Coronary artery (tissue), 2 donors: ENCODE measurements around the gene BCAR3.
"Not testable (repeated sequence)": the region's sequence is repeated elsewhere in the genome, so short reads cannot be mapped to it uniquely, and the experiment has no call there.

Source experiments
- DNase-seq: peaks from one replicate; pipeline ENCODE4 v3.0.0-alpha.2; 2017; ENCODE audit warnings: low spot score
- H3K27ac ChIP-seq, 2 donors: fragments of 200-600 bp; sonication (generic); one replicate each; pipeline ENCODE4 v1.5.1; 2016 to 2019
- H3K4me3 ChIP-seq: fragments of 200-600 bp; sonication (generic); 2 replicates; pipeline ENCODE4 v1.5.1; 2016; ENCODE audit warnings: mild to moderate bottlenecking, moderate library complexity
- CTCF ChIP-seq: fragments of 200-600 bp; sonication (generic); IDR thresholded peaks from one replicate; pipeline ENCODE4 v1.5.1; 2019; ENCODE audit warnings: antibody characterized with exemption

Gene BCAR3

DNA sequence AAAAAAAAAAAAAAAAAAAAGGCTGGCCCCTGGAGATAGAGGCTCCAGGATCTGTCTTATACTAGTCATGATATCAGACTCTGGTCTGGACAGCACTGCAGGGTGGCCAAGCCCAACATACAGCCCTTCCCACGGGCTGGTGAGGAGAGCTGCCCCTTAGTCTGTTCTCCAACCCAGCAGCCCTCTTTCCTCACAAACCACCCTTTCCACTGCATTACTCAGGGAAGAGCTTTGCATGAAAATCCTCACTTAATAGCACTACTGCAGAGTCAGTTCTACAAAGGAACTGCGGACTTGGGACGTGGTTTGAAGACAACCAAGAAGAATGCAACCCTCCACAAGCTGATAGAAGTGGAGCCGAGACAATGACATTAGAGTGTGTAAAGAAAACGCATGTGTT, 5.7 kb downstream of the BCAR3 start:
- peak; percentile 61 for DNase-seq
- H3K4me3 ChIP-seq: no peak overlapping the region
- no peak for TF ChIP-seq CTCF
- H3K27ac ChIP-seq: peak overlapping the region in 1 of 2 donors; percentile 74

- TF ChIP-seq CTCF: no peak
- no peak overlapping the region for H3K4me3 ChIP-seq
- DNase-seq: no peak
- H3K27ac ChIP-seq: peak overlapping the region in 1 of 2 donors; percentile 37
These were observed 6.4 kb downstream of the BCAR3 start for GRCh38 chr1:93675271-93675670.

GRCh38 chr1:93674071-93674470, 7.6 kb downstream of the BCAR3 start:
- H3K4me3 ChIP-seq, DNase-seq: not testable (repeated sequence)
- peak overlapping the region in 1 of 2 donors; percentile 54 for H3K27ac ChIP-seq

GRCh38 chr1:93673163-93673829, 8.3 kb downstream of the BCAR3 start:
- DNase-seq: no peak
- Histone ChIP-seq H3K4me3 (no peak overlapping the region), H3K27ac (peak overlapping the region in 1 of 2 donors; percentile 75)
- TF ChIP-seq CTCF: no peak

DNA sequence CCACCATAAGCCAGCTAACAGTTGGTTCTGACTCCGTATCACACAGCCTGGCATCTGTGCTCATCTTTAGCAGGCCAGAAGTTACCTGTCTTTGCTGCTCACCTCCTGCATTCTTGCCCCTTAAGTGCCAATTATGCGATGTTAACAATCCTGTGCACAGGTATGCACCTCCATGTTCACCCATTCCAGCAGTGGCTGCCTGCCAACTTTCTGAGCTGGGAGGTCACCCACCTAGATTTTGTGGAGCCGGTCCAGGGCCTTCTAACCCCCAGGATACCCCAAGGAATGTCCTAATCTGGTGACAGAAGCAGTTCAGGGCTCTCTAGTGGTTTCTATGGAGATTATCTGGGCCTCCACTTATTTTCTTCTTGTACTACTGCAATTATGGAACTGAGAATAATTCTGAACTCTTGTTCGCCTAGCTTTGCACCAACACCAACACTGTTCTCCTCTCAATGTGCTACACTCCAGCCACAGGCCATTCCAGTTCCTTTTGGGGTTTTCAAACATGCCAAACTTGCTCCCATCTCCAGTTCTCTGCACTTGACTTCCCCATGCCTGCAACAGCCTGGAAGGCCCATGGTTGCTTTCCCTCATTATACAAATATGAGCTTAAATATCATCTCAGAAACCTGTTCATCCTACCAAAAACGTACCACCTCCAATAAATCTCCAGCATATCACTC, 9.0 kb downstream of the BCAR3 start:
- H3K27ac ChIP-seq: peak overlapping the region; percentile 7 to 75
- H3K4me3 ChIP-seq: peak overlapping the region; percentile 33
- no peak for DNase-seq
- TF ChIP-seq CTCF: no peak

GRCh38 chr1:93672069-93672468, 9.6 kb downstream of the BCAR3 start:
- H3K27ac ChIP-seq: peak overlapping the region; percentile 7 to 75

GRCh38 chr1:93671099-93671621, 10.5 kb downstream of the BCAR3 start:
- no peak overlapping the region for H3K4me3 ChIP-seq
- TF ChIP-seq CTCF: no peak
- no peak for DNase-seq
- no peak overlapping the region for H3K27ac ChIP-seq

More at GRCh38 chr1:93672069-93672468, 9.6 kb downstream of the BCAR3 start:
- TF ChIP-seq CTCF: no peak
- DNase-seq: no peak
- peak overlapping the region; percentile 33 for H3K4me3 ChIP-seq
